Measurements from ENCODE around the gene EARS2.

DNA sequence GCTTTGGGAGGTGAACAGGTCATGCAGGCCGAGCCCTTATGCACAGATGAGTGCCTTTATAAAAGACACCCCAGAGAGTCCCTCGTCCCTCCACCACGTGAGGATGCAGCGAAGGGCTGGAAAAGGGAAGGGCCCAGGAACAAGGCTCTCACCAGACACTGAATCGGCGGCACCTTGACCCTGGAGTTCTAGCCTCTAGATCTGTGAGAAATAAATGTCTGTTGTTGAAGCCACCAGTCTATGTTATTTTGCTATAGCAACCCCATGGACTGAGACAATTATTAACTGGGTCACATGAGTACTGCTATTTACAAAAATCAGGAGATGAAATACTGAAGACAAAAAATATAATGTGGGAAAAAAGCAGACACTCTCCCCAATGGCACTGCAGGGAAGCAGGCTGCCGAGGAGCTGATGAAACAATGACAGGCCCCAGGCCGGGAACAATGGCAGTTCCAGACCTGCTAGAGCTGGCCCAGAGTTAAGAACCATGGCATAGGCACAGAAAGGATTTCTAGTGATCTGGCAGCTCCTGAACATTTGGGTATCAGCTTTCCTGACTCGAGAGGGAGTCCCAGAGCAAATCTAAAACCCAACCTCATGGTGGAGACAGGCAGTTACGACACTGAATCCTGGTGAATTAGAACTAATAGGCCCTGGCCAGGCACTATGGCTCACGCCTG lies 29.0 kb downstream of the EARS2 start:
- TF ChIP-seq, protein P1, sequence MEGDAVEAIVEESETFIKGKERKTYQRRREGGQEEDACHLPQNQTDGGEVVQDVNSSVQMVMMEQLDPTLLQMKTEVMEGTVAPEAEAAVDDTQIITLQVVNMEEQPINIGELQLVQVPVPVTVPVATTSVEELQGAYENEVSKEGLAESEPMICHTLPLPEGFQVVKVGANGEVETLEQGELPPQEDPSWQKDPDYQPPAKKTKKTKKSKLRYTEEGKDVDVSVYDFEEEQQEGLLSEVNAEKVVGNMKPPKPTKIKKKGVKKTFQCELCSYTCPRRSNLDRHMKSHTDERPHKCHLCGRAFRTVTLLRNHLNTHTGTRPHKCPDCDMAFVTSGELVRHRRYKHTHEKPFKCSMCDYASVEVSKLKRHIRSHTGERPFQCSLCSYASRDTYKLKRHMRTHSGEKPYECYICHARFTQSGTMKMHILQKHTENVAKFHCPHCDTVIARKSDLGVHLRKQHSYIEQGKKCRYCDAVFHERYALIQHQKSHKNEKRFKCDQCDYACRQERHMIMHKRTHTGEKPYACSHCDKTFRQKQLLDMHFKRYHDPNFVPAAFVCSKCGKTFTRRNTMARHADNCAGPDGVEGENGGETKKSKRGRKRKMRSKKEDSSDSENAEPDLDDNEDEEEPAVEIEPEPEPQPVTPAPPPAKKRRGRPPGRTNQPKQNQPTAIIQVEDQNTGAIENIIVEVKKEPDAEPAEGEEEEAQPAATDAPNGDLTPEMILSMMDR (conservative IDR thresholded peaks at IDR 0.05; ENCODE audit: low read depth, low read length) = no peak
- no peak for TF ChIP-seq EZH2 (IDR thresholded peaks at IDR 0.05; ENCODE audit: borderline replicate concordance, low read depth, low read length, poor library complexity, severe bottlenecking)
